ENCODE measurements around the gene PPM1B. TPM values are rescaled to one million over a fixed set of nuclear protein-coding genes. Genes with fewer than 3 reads are reported as not detected.

PPM1B gene
- total and polyA plus RNA-seq, 2 experiments from 2014 or later, result 112 to 134 TPM

- TF ChIP-seq ETS1 (IDR thresholded peaks at IDR 0.05) (no peak), CTCF (conservative IDR thresholded peaks at IDR 0.05; ENCODE audit: low read depth in 2 of 2) (no peak), EZH2phosphoT487 (IDR thresholded peaks at IDR 0.05; ENCODE audit: unreplicated experiment) (no peak), REST (IDR thresholded peaks at IDR 0.05; ENCODE audit: unreplicated experiment) (no peak), ZNF331 (CRISPR knock-in tag; IDR thresholded peaks at IDR 0.05; ENCODE audit: low read depth) (no peak), JUNB (IDR thresholded peaks at IDR 0.05; ENCODE audit: unreplicated experiment) (no peak), POLR2AphosphoS5 (IDR thresholded peaks at IDR 0.05; ENCODE audit: low read depth) (no peak), NANOG (IDR thresholded peaks at IDR 0.05; ENCODE audit: borderline replicate concordance) (no peak), ZNF114 (CRISPR knock-in tag; IDR thresholded peaks at IDR 0.05) (no peak), STAT1 (IDR thresholded peaks at IDR 0.05; ENCODE audit: unreplicated experiment) (no peak), EZH2 (IDR thresholded peaks at IDR 0.05; ENCODE audit: low read depth, unreplicated experiment) (no peak), ZNF462 (CRISPR knock-in tag; IDR thresholded peaks at IDR 0.05) (no peak), CREB1 (CRISPR knock-in tag; IDR thresholded peaks at IDR 0.05; ENCODE audit: low read depth) (no peak)
- peaks cover 32% of the 10 kb centered on the region for H3K36me3 Mint-ChIP-seq (ENCODE audit: low read depth)
- H2AFZ ChIP-seq, result no peak overlapping the region
- H3K79me2 ChIP-seq (replicated peaks; ENCODE audit: insufficient read depth), result peaks cover 100% of the 10 kb centered on the region
- no peaks in the 10 kb centered on the region for H3K9me2 ChIP-seq (ENCODE audit: insufficient read depth)
- peaks cover 54% of the 10 kb centered on the region for H4K20me1 ChIP-seq (replicated peaks; ENCODE audit: insufficient read depth)
- peaks cover 44% of the 10 kb centered on the region for H3K4me1 Mint-ChIP-seq
- H3K9me3 Mint-ChIP-seq, result no peaks in the 10 kb centered on the region; the same call in 2 of the 3 replicates
- H3K27ac Mint-ChIP-seq, result no peak overlapping the region
- H3K36me3 ChIP-seq (ENCODE audit: insufficient read depth), result no peaks in the 10 kb centered on the region
- no peak overlapping the region for H3K4me3 ChIP-seq
- peaks cover 32% of the 10 kb centered on the region for H3K4me1 ChIP-seq (ENCODE audit: insufficient read depth)
- H3F3A ChIP-seq (replicated peaks; ENCODE audit: low read depth), result no peaks in the 10 kb centered on the region
- H3K27me3 ChIP-seq (ENCODE audit: insufficient read depth), result no peaks in the 10 kb centered on the region
- H3K4me2 ChIP-seq, result no peak overlapping the region
- ATAC-seq, result no peak
- no peak for DNase-seq (ENCODE audit: low spot score)
- no peaks in the 10 kb centered on the region for H3K27me3 Mint-ChIP-seq (ENCODE audit: insufficient read depth, low read depth, poor library complexity)
- peak overlapping the region; percentile 51 for H3K27ac ChIP-seq (ENCODE audit: low read depth)
- H3K4me3 Mint-ChIP-seq, result no peak overlapping the region
Observed at GRCh38 chr2:44200759-44201158, 32.1 kb downstream of the PPM1B start.

Measured in GM23338 (cell line).